IPS-20b (cell line): ENCODE data around the gene LRRN2.
A peak's percentile ranks its signal among the peaks of the same experiment; 100 is the strongest.

ENCODE experiments used
- H3K27ac ChIP-seq: one replicate; pipeline ENCODE4 v1.5.1; 2013; ENCODE audit warnings: low read length
- H3K27me3 ChIP-seq: 2 replicates; pipeline ENCODE4 v1.6.1; 2013; ENCODE audit warnings: mild to moderate bottlenecking, low read length, inconsistent platforms; ENCODE audit not compliant: insufficient read depth
- H3K36me3 ChIP-seq: 2 replicates; pipeline ENCODE4 v1.6.1; 2013; ENCODE audit warnings: low read depth, mild to moderate bottlenecking, inconsistent platforms, low read length, moderate library complexity; ENCODE audit not compliant: insufficient read depth
- H3K4me1 ChIP-seq: 2 replicates; pipeline ENCODE4 v1.6.1; 2013; ENCODE audit warnings: mild to moderate bottlenecking, control low read depth, inconsistent platforms, low read length, moderate library complexity; ENCODE audit not compliant: insufficient read depth
- H3K4me3 ChIP-seq: 2 replicates; pipeline ENCODE4 v1.5.1; 2013; ENCODE audit warnings: mild to moderate bottlenecking, low read length, inconsistent platforms
- H3K9ac ChIP-seq: 2 replicates; pipeline ENCODE4 v1.6.1; 2013; ENCODE audit warnings: low read depth, mild to moderate bottlenecking, inconsistent platforms, low read length, moderate library complexity
- H3K9me3 ChIP-seq: 2 replicates; pipeline ENCODE4 v1.6.1; 2013; ENCODE audit warnings: mild to moderate bottlenecking, low read depth, low read length, inconsistent platforms; ENCODE audit not compliant: insufficient read depth

Gene LRRN2

DNA sequence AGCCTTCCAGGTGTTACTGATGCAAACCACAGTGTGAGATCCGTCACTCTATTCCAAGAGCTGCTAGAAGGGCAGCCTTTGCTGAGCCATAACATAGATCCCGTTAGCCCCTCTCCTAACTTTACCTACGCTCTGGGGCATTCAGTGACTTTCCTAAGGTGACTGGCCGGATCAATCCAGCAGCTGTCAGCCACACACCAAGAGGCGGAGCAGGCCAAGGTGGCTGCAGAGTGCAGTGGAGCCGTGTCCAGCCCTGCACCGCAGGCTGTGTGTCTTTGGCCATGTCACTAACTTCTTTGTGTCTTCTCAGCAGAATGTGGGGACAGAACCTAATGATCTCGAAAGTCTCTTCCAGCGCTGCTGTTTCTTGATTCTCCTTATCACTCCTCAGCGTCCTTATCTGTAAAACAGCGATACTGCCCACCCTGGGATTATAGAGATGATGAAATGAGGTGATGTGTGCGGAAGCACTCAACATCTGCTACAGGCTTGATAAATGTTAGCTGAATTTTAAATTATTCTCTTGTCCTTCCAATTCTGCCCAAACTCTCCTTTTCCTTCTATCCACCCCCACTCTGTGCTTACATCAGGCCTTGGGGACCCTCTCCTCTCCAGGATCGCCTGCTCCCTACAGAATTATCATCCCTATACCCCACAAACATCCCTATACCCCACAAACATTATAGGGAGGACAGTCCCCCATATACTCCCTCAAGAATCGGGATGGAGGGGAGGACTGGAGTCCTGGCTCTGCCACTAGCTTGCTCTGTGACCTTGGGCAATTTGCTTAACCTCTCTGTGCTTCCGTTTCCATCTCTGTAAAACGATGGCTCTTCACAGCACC lies 25.8 kb upstream of the LRRN2 start:
- Histone ChIP-seq H3K27ac (no peak overlapping the region), H3K36me3 (no peaks in the 10 kb centered on the region), H3K4me1 (peaks cover 63% of the 10 kb centered on the region), H3K4me3 (peak overlapping the region; percentile 26; the same call in 1 of the 2 replicates), H3K9ac (no peak overlapping the region), H3K27me3 (peaks cover 79% of the 10 kb centered on the region), H3K9me3 (no peaks in the 10 kb centered on the region)

DNA sequence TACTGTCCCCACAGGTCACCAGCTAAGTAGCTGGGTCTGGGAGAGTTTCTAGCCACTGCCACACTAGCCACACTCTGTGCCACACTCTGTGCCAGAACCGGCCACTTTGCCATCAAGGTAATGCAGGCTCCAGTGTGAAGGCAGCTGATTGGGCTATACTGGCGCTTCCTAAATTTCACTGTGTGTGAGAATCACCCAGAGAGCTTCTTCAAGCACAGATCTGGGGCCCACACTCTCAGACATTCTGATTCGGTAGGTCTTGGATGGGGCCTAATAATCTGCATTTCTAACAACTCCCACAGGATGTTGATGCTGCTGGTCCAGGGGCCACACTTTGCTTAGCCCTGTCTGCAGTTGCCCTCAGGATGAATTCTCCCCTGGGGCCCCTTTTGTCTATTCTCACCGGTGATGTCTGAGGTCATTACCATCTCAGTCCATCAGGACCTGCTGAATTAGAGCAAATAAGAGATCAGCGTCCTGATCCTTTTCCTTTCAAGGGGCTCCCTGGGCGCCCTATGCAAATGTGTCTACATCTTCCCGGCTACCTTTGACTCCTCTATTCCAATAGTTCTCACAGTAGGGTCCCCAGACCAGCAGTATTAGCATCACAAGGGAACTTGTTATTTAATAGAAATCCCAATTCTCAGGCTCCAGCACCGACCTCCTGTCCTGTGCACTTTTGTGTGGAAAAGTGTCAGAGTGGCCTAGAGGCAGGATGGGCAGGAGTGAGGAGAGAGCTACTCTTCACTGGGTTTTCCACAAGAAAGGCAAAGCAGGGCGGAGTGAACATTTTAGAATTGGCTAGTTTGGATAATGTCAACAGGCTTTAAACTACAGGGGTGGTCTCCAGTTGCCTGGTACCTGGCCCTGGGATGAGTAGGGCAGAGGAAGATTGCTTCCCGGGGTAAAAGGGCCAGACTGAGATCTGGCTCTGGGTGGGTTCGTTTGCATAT lies 24.7 kb upstream of the LRRN2 start:
- Histone ChIP-seq H3K36me3 (no peaks in the 10 kb centered on the region), H3K27me3 (peaks cover 87% of the 10 kb centered on the region), H3K4me1 (peaks cover 62% of the 10 kb centered on the region), H3K9me3 (no peaks in the 10 kb centered on the region), H3K27ac (no peak overlapping the region), H3K4me3 (peak overlapping the region; percentile 27; the same call in 1 of the 2 replicates), H3K9ac (no peak overlapping the region)

DNA sequence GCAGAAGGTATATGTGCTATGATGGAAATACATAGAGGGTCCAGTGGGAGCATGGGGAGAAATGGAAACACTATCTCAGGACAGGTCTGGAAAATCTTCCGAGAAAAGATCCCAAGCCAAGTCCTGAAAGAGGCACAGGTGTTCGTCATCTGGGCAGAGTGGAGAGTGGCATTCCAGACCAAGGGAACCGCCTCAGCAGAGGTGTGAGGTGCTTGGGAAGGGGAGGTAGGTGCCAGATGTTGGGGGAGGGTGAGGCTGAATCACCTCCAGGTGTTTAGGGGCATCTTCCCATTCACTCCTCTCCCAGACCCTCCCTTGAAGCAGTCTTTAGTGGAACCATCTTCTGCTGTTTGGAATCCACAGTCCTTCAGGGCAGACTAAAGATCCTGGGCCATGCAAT lies 23.5 kb upstream of the LRRN2 start:
- Histone ChIP-seq H3K9ac (no peak overlapping the region), H3K27ac (no peak overlapping the region), H3K9me3 (no peaks in the 10 kb centered on the region), H3K27me3 (peaks cover 88% of the 10 kb centered on the region), H3K4me3 (no peak overlapping the region), H3K4me1 (peaks cover 52% of the 10 kb centered on the region), H3K36me3 (no peaks in the 10 kb centered on the region)

DNA sequence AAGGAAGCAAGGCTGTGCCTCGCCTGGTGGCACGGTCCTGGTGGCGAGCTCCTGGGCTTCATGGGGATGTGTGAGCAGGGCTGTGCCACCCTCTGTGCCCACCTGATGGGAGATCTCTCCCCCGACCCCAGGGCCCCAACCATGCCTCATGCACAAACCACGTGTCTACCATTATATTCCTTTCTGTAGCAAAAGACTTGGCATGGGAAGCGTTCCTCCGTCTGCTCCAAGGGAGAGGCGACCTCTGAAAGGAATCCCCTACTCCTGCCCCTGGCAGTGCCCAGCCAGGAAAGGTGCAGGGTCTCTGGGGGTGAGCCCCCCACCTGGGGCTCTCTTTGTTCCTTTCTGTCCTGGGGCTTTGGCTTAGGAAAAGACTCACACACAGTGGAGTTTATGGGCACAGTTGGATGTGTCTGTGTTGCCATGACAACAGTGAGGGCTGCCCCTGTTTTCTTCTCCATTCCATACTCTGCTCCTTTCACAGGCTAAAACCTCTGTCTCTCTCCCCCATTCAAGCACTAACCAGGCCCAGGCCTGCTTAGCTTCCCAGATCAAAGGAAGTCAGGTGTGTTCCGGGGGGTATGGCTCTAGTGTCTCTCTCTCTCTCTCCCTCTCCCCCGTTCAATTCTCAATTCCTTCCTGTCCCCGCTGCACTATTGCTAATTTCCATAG lies 21.4 kb upstream of the LRRN2 start:
- H3K27ac ChIP-seq = no peak overlapping the region
- H3K27me3 ChIP-seq = peaks cover 82% of the 10 kb centered on the region
- peak overlapping the region; percentile 28; the same call in 1 of the 2 replicates for H3K9ac ChIP-seq
- peaks cover 46% of the 10 kb centered on the region for H3K4me1 ChIP-seq
- H3K36me3 ChIP-seq = no peaks in the 10 kb centered on the region
- H3K4me3 ChIP-seq = no peak overlapping the region; the same call in 1 of the 2 replicates
- H3K9me3 ChIP-seq = no peaks in the 10 kb centered on the region

DNA sequence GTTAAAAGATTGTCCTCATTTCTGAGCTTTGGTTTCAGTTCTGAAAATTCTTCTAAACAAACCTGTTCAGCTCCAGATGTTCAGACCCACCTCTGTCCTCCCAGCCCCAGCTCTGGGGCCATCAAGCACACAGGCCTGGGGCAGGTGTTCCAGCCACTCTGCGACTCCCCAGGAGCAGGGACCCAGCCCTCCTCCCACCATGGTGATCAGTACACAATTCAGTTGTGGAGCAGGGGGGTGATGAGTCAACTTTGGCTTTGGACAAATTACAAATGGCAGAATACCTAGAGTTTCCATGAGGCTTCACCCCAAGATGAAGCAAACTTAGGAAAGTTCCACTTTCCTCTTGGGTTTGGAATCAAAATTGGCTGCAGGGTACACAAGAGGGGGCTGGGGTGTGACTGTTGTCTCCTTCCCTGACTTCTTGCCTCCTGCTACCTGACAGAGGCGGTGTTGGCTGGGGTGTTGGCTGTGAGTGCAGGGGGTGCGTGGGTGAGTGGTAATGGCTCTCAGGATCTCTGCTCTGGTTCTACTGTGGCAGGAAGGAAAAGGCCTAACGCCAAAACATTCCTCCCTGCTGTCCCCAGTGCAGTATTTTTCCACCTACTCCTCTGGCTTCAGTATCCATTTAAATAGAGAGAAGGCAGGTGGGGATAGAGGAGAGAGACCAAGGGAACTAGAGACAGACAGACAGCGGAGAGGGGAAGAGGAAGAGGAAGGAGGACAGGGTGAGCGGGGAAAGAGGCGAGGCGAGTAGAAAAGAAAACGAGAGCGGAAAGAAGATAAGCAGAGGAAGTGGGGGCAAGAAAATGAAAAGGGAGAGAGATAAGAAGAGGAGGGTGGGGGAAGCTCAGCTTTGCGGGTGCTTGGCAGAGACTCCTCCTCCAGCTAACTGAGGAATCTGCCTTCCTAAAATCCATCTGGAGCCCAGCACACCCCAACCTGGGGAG lies 20.6 kb upstream of the LRRN2 start:
- Histone ChIP-seq H3K9me3 (no peaks in the 10 kb centered on the region), H3K27me3 (peaks cover 76% of the 10 kb centered on the region), H3K4me3 (no peak overlapping the region; the same call in 1 of the 2 replicates), H3K4me1 (peaks cover 39% of the 10 kb centered on the region), H3K27ac (no peak overlapping the region), H3K36me3 (no peaks in the 10 kb centered on the region), H3K9ac (peak overlapping the region; percentile 28; the same call in 1 of the 2 replicates)

DNA sequence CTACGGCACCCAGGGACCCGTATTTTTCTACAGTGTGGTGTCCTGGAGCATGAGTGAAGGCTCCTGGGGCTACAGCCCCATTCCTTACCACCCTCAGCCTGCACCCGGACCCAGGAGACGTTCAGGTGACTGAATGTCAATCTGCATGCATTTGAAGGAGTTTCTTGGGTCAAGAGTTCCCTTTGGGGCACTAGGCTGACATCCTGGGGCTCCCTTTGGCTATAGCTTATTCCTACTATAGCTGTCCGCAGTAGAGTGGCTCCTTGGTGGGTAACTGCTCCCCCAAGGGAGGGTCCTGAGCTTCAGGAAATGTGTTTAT lies 19.9 kb upstream of the LRRN2 start:
- Histone ChIP-seq H3K27ac (no peak overlapping the region), H3K4me1 (peaks cover 36% of the 10 kb centered on the region), H3K36me3 (no peaks in the 10 kb centered on the region), H3K4me3 (no peak overlapping the region), H3K9ac (no peak overlapping the region), H3K9me3 (no peaks in the 10 kb centered on the region), H3K27me3 (peaks cover 73% of the 10 kb centered on the region)

DNA sequence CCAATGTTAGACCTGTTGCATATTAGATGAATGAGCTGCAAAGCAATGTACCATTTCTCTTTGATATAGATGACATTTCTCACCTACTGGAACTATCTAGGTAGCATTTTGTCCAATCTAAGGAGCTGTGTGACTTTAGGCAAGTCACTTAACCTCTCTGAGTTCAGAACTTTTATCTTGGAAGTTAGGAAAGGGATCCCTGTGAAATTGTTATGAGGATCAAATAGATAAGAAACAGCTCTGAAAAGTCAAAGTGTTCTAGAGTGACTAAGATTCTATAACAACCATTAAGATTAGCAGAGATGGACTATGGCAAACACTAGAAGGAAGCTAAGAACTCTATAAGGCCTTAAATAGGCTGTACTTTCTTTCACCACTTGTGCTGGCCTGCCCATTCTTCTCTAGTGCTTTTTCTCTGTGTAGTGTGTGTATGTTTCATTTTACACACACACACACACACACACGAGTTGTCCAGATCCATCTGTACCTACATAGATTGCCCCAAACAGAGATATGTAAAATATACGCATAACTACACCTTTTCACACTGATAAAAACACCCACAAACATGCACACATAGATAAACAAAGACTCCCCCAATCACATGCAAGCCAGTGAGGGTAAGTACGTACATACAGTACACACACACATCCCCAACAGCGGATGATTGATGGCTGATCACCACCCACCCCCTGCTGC lies 19.4 kb upstream of the LRRN2 start:
- no peaks in the 10 kb centered on the region for H3K36me3 ChIP-seq
- H3K4me1 ChIP-seq = peaks cover 34% of the 10 kb centered on the region
- no peak overlapping the region for H3K27ac ChIP-seq
- H3K4me3 ChIP-seq = no peak overlapping the region
- H3K9ac ChIP-seq = no peak overlapping the region
- no peaks in the 10 kb centered on the region for H3K9me3 ChIP-seq
- peaks cover 71% of the 10 kb centered on the region for H3K27me3 ChIP-seq

DNA sequence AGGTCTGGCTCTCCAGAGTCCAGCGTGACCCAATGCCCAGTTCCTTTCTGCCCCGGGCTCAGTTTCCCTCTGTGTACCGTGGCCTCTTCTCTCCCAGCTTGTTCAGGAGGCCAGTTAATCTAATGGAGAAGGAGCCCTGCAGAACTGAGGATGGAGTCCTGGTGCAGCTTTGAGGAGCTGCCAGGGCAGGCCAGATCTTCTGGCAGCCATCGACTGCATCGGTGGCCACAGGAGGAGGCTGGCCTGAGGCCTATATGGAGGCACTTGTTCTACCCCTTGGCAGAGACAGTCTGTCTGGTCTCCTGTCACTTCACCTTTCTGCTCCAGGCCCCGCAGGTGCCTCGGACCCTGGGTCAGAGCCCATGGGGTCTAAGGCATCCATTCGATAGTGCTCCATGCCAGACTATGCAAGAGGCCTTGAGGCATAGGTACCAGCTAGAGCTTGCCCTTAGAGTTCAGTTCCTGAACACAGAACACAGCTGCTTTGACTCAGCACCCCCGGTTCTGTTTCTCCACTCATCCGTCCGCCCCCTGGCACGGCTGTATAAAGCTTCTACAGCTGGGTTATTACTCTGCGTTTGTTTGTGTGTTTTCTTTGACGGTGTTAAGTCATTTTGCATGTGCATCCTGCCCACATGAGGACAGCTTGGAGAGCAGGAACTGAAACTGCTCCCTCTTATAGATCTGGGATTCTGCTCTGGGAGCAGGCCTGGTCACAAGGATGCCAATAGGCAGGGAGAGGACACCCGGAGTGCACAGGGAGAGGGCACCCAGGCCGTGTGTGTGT lies 18.5 kb upstream of the LRRN2 start:
- Histone ChIP-seq H3K27me3 (peaks cover 62% of the 10 kb centered on the region), H3K27ac (no peak overlapping the region), H3K4me3 (no peak overlapping the region), H3K9me3 (no peaks in the 10 kb centered on the region), H3K36me3 (no peaks in the 10 kb centered on the region), H3K9ac (no peak overlapping the region), H3K4me1 (peaks cover 25% of the 10 kb centered on the region)

DNA sequence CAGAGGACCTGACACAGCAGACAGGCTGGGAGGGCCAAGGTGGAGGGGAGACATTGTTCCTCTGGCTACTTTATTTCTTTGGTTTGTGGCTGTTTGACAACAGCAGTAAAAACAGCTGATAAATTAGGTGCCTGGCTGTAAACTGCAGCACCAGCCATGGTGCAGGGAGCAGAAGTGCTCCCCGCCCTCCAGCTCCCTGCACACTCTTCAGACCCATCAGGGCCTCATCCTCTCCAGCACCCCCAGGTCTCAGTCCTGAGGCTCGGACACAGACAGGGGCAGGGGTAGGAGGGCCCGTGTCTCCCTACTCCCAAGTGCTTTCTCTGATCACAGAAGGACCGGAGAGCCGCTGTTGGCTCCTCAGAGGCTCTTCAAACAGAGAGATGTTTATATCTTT lies 17.7 kb upstream of the LRRN2 start:
- Histone ChIP-seq H3K36me3 (no peaks in the 10 kb centered on the region), H3K27me3 (peaks cover 54% of the 10 kb centered on the region), H3K4me3 (no peak overlapping the region), H3K4me1 (peaks cover 19% of the 10 kb centered on the region), H3K9ac (no peak overlapping the region), H3K9me3 (no peaks in the 10 kb centered on the region), H3K27ac (no peak overlapping the region)
